ENCODE results near the gene UGT1A8.
"Not testable (repeated sequence)": the region's sequence is repeated elsewhere in the genome, so short reads cannot be mapped to it uniquely, and the experiment has no call there.

Gene UGT1A8

DNA sequence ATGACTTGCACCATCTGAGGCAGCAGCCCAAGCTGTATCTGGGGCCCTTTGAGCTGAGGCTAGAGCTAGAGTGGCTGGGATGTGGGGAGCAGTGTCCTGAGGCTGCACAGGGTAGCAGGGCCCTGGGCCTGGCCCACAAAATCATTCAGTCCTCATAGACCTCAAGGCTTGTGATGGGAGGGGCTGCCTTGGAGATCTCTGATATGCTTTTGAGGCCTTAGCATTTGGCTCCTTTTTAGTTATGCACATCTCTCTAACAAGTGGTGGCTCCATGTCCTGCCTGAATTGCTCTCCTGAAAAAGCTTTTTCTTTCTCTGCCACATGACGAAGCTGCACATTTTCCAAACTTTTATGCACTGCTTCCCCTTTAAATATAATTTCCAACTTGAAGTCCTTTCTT is 11.8 kb upstream of the UGT1A8 start:
- TF ChIP-seq, protein P1, sequence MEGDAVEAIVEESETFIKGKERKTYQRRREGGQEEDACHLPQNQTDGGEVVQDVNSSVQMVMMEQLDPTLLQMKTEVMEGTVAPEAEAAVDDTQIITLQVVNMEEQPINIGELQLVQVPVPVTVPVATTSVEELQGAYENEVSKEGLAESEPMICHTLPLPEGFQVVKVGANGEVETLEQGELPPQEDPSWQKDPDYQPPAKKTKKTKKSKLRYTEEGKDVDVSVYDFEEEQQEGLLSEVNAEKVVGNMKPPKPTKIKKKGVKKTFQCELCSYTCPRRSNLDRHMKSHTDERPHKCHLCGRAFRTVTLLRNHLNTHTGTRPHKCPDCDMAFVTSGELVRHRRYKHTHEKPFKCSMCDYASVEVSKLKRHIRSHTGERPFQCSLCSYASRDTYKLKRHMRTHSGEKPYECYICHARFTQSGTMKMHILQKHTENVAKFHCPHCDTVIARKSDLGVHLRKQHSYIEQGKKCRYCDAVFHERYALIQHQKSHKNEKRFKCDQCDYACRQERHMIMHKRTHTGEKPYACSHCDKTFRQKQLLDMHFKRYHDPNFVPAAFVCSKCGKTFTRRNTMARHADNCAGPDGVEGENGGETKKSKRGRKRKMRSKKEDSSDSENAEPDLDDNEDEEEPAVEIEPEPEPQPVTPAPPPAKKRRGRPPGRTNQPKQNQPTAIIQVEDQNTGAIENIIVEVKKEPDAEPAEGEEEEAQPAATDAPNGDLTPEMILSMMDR (IDR thresholded peaks at IDR 0.05; ENCODE audit: control extremely low read depth, extremely low read depth, low read depth, missing control alignments): no peak
- no peak for DNase-seq (ENCODE audit: extremely low spot score)
- POLR2A ChIA-PET: no interaction called here
- CTCF ChIA-PET: no interaction called here

DNA sequence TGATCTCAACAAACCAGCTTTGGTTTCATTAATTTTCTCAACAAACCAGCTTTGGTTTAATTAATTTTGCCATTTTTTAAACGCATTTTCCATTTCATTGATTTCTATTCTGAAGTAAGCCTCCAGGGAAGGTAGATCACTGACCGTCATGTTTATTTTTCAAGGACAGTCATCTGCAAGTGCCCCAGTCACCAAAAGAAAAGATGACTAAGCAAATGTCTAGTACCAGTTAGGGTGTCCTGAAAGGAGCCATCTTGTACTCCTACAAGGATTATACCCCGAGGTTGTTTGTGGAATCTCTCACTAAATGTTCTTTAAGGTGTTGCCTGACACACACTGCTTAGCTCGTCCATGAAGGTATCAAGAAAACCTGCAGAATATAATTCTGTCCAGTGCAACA is 6.1 kb upstream of the UGT1A8 start:
- no peak for DNase-seq (ENCODE audit: extremely low spot score)
- ChIA-PET CTCF (no interaction called here), POLR2A (no interaction called here)
- TF ChIP-seq, protein P1 (IDR thresholded peaks at IDR 0.05; ENCODE audit: control extremely low read depth, extremely low read depth, low read depth, missing control alignments): no peak

DNA sequence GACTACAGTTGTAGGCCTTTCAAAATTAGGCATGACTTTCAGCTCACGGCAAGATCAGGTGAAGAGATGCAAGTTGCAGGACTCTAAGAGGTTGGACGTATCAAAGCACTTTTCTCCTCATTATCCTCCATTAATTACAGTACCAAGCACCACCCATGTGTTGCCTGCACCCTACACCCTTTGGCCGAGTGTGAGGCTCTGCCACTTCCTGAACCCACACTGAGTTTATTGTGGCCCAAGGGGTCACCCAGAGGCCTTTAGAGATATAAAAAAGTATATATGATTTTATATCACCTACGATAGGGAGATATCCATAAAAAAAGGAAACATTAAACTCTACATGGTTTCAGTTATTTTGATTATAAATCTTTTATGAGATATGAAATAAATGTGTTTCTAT is 2.8 kb downstream of the UGT1A8 start:
- CTCF ChIA-PET: no interaction called here
- TF ChIP-seq, protein P1 (IDR thresholded peaks at IDR 0.05; ENCODE audit: control extremely low read depth, extremely low read depth, low read depth, missing control alignments): no peak
- POLR2A ChIA-PET: no interaction called here
- DNase-seq (ENCODE audit: extremely low spot score): no peak

DNA sequence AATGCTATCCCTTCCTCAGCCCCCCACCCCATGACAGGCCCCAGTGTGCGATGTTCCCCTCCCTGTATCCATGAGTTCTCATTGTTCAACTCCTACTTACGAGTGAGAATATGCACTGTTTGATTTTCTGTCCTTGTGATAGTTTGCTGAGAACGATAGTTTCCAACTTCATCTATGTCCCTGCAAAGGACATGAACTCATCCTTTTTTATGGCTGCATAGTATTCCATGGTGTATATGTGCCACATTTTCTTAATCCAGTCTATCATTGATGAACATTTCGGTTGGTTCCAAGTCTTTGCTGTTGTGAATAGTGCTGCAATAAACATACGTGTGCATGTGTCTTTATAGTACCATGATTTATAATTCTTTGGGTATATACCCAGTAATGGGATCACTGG is 4.4 kb downstream of the UGT1A8 start:
- CTCF ChIA-PET; POLR2A ChIA-PET; DNase-seq (ENCODE audit: extremely low spot score): not testable (repeated sequence)

DNA sequence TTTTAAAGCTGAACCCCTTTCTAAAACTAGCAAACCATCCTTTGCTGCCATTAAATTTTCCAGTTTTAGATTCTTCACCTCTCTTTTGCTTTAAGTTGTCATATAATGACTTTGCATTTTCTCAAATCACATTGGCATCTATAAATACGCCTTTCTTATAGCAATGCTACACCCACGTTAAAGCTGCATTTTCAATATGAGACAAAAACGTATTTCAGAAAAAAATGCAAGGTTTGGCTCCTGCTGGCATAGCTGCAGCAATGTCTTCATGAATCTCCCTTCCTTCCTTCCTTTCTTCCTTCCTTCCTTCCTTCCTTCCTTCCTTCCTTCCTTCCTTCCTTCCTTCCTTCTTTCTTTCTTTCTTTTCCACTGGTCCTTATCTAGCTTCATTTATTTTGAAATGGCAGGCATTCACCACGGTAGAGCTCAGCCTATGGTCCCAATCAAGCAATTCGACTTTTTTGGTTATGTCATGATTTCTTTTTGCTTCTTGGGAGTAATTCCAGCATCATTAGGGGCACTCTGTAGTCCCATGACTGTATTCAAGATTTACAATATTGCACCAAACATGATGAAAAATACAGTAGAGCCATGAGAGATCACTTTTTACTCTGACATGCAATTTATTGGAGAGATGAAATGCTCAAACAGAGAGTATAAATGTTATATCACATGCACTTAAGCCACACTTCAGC is 10.0 kb downstream of the UGT1A8 start:
- TF ChIP-seq, protein P1 (IDR thresholded peaks at IDR 0.05; ENCODE audit: control extremely low read depth, extremely low read depth, low read depth, missing control alignments): no peak
- DNase-seq (ENCODE audit: extremely low spot score): no peak
- CTCF ChIA-PET: interaction anchor here (1.0 kb wide), 1 partner anchor 12 kb away, joined by 3 read pairs; no protein-coding TSS in a partner anchor
- POLR2A ChIA-PET: no interaction called here

DNA sequence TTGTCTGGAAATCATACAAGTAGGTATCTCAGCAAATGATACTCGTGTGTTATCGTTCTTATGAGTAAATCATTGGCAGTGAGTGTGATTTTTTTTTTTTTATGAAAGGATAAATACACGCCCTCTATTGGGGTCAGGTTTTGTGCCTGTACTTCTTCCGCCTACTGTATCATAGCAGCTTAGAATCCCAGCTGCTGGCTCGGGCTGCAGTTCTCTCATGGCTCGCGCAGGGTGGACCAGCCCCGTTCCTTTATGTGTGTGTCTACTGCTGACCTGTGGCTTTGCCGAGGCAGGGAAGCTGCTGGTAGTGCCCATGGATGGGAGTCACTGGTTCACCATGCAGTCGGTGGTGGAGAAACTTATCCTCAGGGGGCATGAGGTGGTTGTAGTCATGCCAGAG is 18.9 kb downstream of the UGT1A8 start, which contains the start of gene UGT1A10:
UGT1A10 (plus strand) TSS at position 143 of the 400 bp plus-strand sequence; CDS start at position 218, 75 bp downstream.
- POLR2A ChIA-PET; CTCF ChIA-PET; DNase-seq (ENCODE audit: extremely low spot score): not testable (repeated sequence)

DNA sequence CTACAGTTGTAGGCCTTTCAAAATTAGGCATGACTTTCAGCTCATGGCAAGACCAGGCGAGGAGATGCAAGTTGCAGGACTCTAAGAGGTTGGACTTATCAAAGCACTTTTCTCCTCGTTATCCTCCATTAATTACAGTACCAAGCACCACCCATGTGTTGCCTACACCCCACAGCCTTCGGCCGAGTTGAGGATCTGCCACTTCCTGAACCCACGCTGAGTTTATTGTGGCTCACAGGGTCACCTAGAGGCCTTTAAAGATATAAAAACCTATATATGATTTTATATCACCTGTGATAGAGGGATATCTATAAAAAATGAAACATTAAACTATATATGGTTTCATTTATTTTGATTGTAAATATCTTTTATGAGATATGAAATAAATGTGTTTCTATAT is 21.4 kb downstream of the UGT1A8 start:
- no peak for DNase-seq (ENCODE audit: extremely low spot score)
- TF ChIP-seq, protein P1 (IDR thresholded peaks at IDR 0.05; ENCODE audit: control extremely low read depth, extremely low read depth, low read depth, missing control alignments): no peak
- POLR2A ChIA-PET: no interaction called here
- CTCF ChIA-PET: no interaction called here

DNA sequence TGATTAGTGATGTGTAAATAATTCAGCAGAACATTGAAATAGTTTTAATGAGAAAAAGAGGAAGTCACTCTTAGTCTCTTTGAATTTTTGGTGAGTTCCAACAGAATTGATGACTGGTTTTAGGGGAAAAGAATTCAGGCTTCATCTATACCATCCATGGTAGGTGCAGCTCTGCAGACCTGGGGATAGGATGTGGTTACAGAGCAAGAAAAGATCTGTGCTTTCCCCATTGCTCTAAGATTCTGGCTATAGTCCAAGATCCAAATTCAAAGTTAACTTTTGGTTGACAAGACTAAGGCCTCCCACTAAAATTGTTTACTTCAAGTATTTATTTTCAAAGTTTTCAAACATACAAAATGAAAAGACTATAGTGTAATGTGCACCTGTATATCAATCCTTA is 22.4 kb downstream of the UGT1A8 start:
- DNase-seq (ENCODE audit: extremely low spot score): no peak
- ChIA-PET POLR2A (no interaction called here), CTCF (no interaction called here)
- TF ChIP-seq, protein P1 (IDR thresholded peaks at IDR 0.05; ENCODE audit: control extremely low read depth, extremely low read depth, low read depth, missing control alignments): no peak

Data from GM10248 (cell line).